Measurements from ENCODE around the gene NDUFA8. TPM values are rescaled to one million over a fixed set of nuclear protein-coding genes. Genes with fewer than 3 reads are reported as not detected.

Gene NDUFA8
- total and polyA plus RNA-seq, 9 of the 15 experiments (the other 6 are each of a cell fraction or from before 2014, with no cell fraction given) = 105 to 212 (median 133) TPM

- TF ChIP-seq PURB (CRISPR knock-in tag; IDR thresholded peaks at IDR 0.05; ENCODE audit: low read depth) = no peak
- peak; percentile 88 for TF ChIP-seq CEBPG (CRISPR knock-in tag; IDR thresholded peaks at IDR 0.05)
- peak; percentile 93 to 98 for TF ChIP-seq CEBPG (tag; conservative IDR thresholded peaks at IDR 0.05 in 1 of 2, IDR thresholded peaks at IDR 0.05 in 1 of 2)
- TF ChIP-seq ZNF24 (IDR thresholded peaks at IDR 0.05) = peak; percentile 97
- peak; percentile 51 for TF ChIP-seq ATF7 (IDR thresholded peaks at IDR 0.05)
- TF ChIP-seq JUND (IDR thresholded peaks at IDR 0.05; ENCODE audit: borderline replicate concordance, low read depth, low read length) = 0 out of 2 replicates have a peak, but pooled peaks have one; percentile 11
- TF ChIP-seq JUND (tag; IDR thresholded peaks at IDR 0.05; ENCODE audit: borderline replicate concordance, low read depth, low read length) = no peak
- TF ChIP-seq CHD4 (IDR thresholded peaks at IDR 0.05; ENCODE audit: insufficient read depth, insufficient replicate concordance, low read depth, low read length, poor library complexity, severe bottlenecking) = no peak
- peak; percentile 42 for TF ChIP-seq CEBPB (tag; IDR thresholded peaks at IDR 0.05)
- no peak for TF ChIP-seq MTF1 (CRISPR knock-in tag; IDR thresholded peaks at IDR 0.05; ENCODE audit: borderline replicate concordance)
- no peak for TF ChIP-seq ATF1 (CRISPR knock-in tag; IDR thresholded peaks at IDR 0.05)
- no peak for TF ChIP-seq ATF1 (tag; IDR thresholded peaks at IDR 0.05)
- TF ChIP-seq ZEB2 (IDR thresholded peaks at IDR 0.05) = no peak
- no peak for TF ChIP-seq ZNF239 (CRISPR knock-in tag; IDR thresholded peaks at IDR 0.05)
Observed at GRCh38 chr9:122097679-122098315, 61.8 kb downstream of the NDUFA8 start (continued).

Data from K562 (cell line).